CD4-positive, alpha-beta T cell treated with Interleukin-15 for 1 hour (primary cell): ENCODE results near the gene UBXN11.

Source experiments
- DNase-seq: peaks from one replicate; pipeline ENCODE4 v3.0.0-alpha.2; 2020

The UBXN11 gene

GRCh38 chr1:26263212-26263611, 43.2 kb downstream of the UBXN11 start:
- no peak for DNase-seq

GRCh38 chr1:26259578-26259977, 46.9 kb downstream of the UBXN11 start:
- DNase-seq = no peak

- DNase-seq = no peak
Observed at GRCh38 chr1:26259005-26259404, 47.4 kb downstream of the UBXN11 start.

GRCh38 chr1:26257222-26257621, 49.2 kb downstream of the UBXN11 start:
- DNase-seq = no peak

GRCh38 chr1:26254404-26254803, 52.0 kb downstream of the UBXN11 start:
- DNase-seq = no peak

- DNase-seq = no peak
Observed at GRCh38 chr1:26252718-26253117, 53.7 kb downstream of the UBXN11 start.

GRCh38 chr1:26239936-26240335, 66.5 kb downstream of the UBXN11 start:
- no peak for DNase-seq

- no peak for DNase-seq
Observed at GRCh38 chr1:26237230-26237966, 69.0 kb downstream of the UBXN11 start.

- no peak for DNase-seq
Observed at GRCh38 chr1:26234644-26235370, 71.6 kb downstream of the UBXN11 start.

GRCh38 chr1:26233903-26234643, 72.4 kb downstream of the UBXN11 start, which contains the start of gene CEP85:
Gene CEP85 (plus strand): TSS chr1:26234200. CDS start chr1:26239784, 5,584 bp downstream.
- peak; percentile 97 for DNase-seq
